Activated T-cell treated with anti-CD3 and anti-CD28 coated beads, Interleukin-2, amount 50 U/mL, for 1 hour (primary cell): ENCODE measurements around the gene MGAT1.
"Not testable (repeated sequence)": the region's sequence is repeated elsewhere in the genome, so short reads cannot be mapped to it uniquely, and the experiment has no call there.

Experiments used
- DNase-seq: peaks from one replicate; pipeline ENCODE4 v3.0.0-alpha.2; 2020

MGAT1 gene

GRCh38 chr5:180802325-180803180 lies at the start of gene MGAT1:
MGAT1 (minus strand) TSS chr5:180802806; CDS start chr5:180792971, 9,835 bp downstream.
- peak; percentile 82 for DNase-seq

GRCh38 chr5:180850434-180851078 lies 48.0 kb upstream of the MGAT1 start:
- DNase-seq, result no peak

- DNase-seq, result no peak
Measured at GRCh38 chr5:180849827-180850226, 47.2 kb upstream of the MGAT1 start.

- DNase-seq, result no peak
Measured at GRCh38 chr5:180848878-180849277, 46.3 kb upstream of the MGAT1 start.

GRCh38 chr5:180848265-180848664 lies 45.7 kb upstream of the MGAT1 start:
- DNase-seq, result no peak

GRCh38 chr5:180847026-180847425 lies 44.4 kb upstream of the MGAT1 start:
- no peak for DNase-seq

GRCh38 chr5:180844858-180845257 lies 42.3 kb upstream of the MGAT1 start:
- no peak for DNase-seq

GRCh38 chr5:180844432-180844831 lies 41.8 kb upstream of the MGAT1 start:
- DNase-seq, result no peak

GRCh38 chr5:180839935-180840334 lies 37.3 kb upstream of the MGAT1 start:
- DNase-seq, result no peak

GRCh38 chr5:180839227-180839626 lies 36.6 kb upstream of the MGAT1 start:
- no peak for DNase-seq

GRCh38 chr5:180837478-180837877 lies 34.9 kb upstream of the MGAT1 start:
- no peak for DNase-seq

GRCh38 chr5:180832638-180833068 lies 30.0 kb upstream of the MGAT1 start:
- DNase-seq, result peak; percentile 46

- DNase-seq, result peak; percentile 86
Measured at GRCh38 chr5:180831139-180832093, 28.8 kb upstream of the MGAT1 start.

GRCh38 chr5:180830253-180831138 lies 27.9 kb upstream of the MGAT1 start:
- peak; percentile 77 for DNase-seq

- DNase-seq, result no peak
Measured at GRCh38 chr5:180829726-180830125, 27.1 kb upstream of the MGAT1 start.

GRCh38 chr5:180828756-180829531 lies 26.3 kb upstream of the MGAT1 start:
- not testable (repeated sequence) for DNase-seq

- DNase-seq, result not testable (repeated sequence)
Measured at GRCh38 chr5:180827374-180827773, 24.8 kb upstream of the MGAT1 start.

GRCh38 chr5:180825768-180826525 lies 23.3 kb upstream of the MGAT1 start:
- DNase-seq, result no peak

- DNase-seq, result no peak
Measured at GRCh38 chr5:180824630-180825476, 22.2 kb upstream of the MGAT1 start.
